Endothelial cell of umbilical vein (primary cell): ENCODE measurements around the gene SERPINA5. TPM values are rescaled to one million over a fixed set of nuclear protein-coding genes. Genes with fewer than 3 reads are reported as not detected.

Source experiments
- BruUV-seq: library from RNA; stranded (reverse); fragments of 400-500 nt; replicated peaks from 2 replicates; lab custom pipeline; 2021; lab: Mats Ljungman, UMichigan
- CTCF ChIA-PET: fragments of 300-600, 350-600 bp; sonication (Branson Sonifier 250); formaldehyde crosslinking; loops from one replicate; lab custom pipeline; 2021; ENCODE audit warnings: antibody characterized with exemption, inconsistent platforms; lab: Charles Lee
- POLR2A ChIA-PET: fragments of 300-600, 350-600 bp; sonication (Branson Sonifier 250); formaldehyde crosslinking; loops from one replicate; lab custom pipeline; 2021; ENCODE audit warnings: antibody characterized with exemption, inconsistent platforms; lab: Charles Lee
- DNase-seq: peaks from one replicate; pipeline ENCODE4 v3.0.0-alpha.2; 2011; ENCODE audit warnings: low read depth, low spot score
- FAIRE-seq: peaks from 2 replicates; lab custom pipeline; 2011; peaks lifted over from hg19 to GRCh38; lab: Jason Lieb, UNC
- H2AFZ ChIP-seq: 2 replicates; pipeline ENCODE4 v1.6.0; 2012; ENCODE audit warnings: low read depth, low read length, control low read depth, inconsistent platforms
- H3K27ac ChIP-seq: 2 replicates; pipeline ENCODE4 v1.5.1; 2011; ENCODE audit warnings: low read depth, mild to moderate bottlenecking, control low read depth, low read length, moderate library complexity; ENCODE audit not compliant: insufficient read depth
- H3K27me3 ChIP-seq, 2 experiments: 2 replicates each; pipeline versions ENCODE4 v1.6.0 to v1.6.1; 2011; ENCODE audit warnings: low read length in 2 of 2, mixed read lengths in 1 of 2; ENCODE audit not compliant: control insufficient read depth in 2 of 2, insufficient read depth in 2 of 2
- H3K36me3 ChIP-seq, 2 experiments: 2 replicates in 1 of 2; 3 replicates in 1 of 2; pipeline ENCODE4 v1.5.1; 2011; ENCODE audit warnings: low read length in 2 of 2, mild to moderate bottlenecking in 1 of 2, moderate library complexity in 1 of 2; ENCODE audit not compliant: control insufficient read depth in 2 of 2, insufficient read depth in 2 of 2; ENCODE audit errors: extremely low read depth in 1 of 2
- H3K4me1 ChIP-seq: 3 replicates; pipeline ENCODE4 v1.5.1; 2011; ENCODE audit warnings: mild to moderate bottlenecking, low read length; ENCODE audit not compliant: control insufficient read depth, insufficient read depth; ENCODE audit errors: extremely low read depth
- H3K4me2 ChIP-seq: 2 replicates; pipeline ENCODE4 v1.6.1; 2011; ENCODE audit warnings: low read length, control low read depth, mixed read lengths; ENCODE audit not compliant: insufficient read depth
- H3K4me3 ChIP-seq, 3 experiments: fragments of 200-600 bp in 1 of 3; sonication (generic), shearing (Covaris generic) in 1 of 3; replicated peaks in 1 of 3; 2 replicates each; pipeline ENCODE4 v1.5.1; 2011 to 2016; ENCODE audit warnings: control low read depth in 3 of 3, low read length in 3 of 3, mild to moderate bottlenecking in 2 of 3, inconsistent platforms in 1 of 3, low read depth in 1 of 3, moderate library complexity in 1 of 3; ENCODE audit not compliant: insufficient read depth in 1 of 3
- H3K79me2 ChIP-seq: 2 replicates; pipeline ENCODE4 v1.6.0; 2012; ENCODE audit warnings: low read length, inconsistent platforms; ENCODE audit not compliant: control insufficient read depth, insufficient read depth
- H3K9ac ChIP-seq: replicated peaks from 2 replicates; pipeline ENCODE3; 2011; ENCODE audit warnings: low read length, control low read depth; ENCODE audit not compliant: insufficient read depth; ENCODE audit errors: extremely low read depth
- H3K9me1 ChIP-seq: replicated peaks from 3 replicates; pipeline ENCODE4 v1.6.0; 2011; ENCODE audit warnings: mild to moderate bottlenecking, low read length; ENCODE audit not compliant: control insufficient read depth, insufficient read depth; ENCODE audit errors: extremely low read depth
- H3K9me3 ChIP-seq: replicated peaks from 2 replicates; pipeline ENCODE4 v1.5.1; 2012; ENCODE audit warnings: low read length, inconsistent platforms; ENCODE audit not compliant: control insufficient read depth, insufficient read depth
- H4K20me1 ChIP-seq: replicated peaks from 2 replicates; pipeline ENCODE3; 2011; ENCODE audit warnings: mild to moderate bottlenecking, low read length; ENCODE audit not compliant: control insufficient read depth, insufficient read depth; ENCODE audit errors: extremely low read depth
- CTCF ChIP-seq, 2 donors: IDR thresholded peaks; 1 replicate in 1 of 2; 2 replicates in 1 of 2; pipeline ENCODE4 v1.5.1; 2011; ENCODE audit warnings: low read length in 2 of 2, mild to moderate bottlenecking in 2 of 2, moderate library complexity in 2 of 2, control low read depth in 1 of 2, inconsistent platforms in 1 of 2, low read depth in 1 of 2; ENCODE audit not compliant: insufficient read depth in 1 of 2; ENCODE audit errors: extremely low read depth in 1 of 2
- FOS ChIP-seq: IDR thresholded peaks from 2 replicates; pipeline ENCODE4 v1.6.1; 2011; ENCODE audit warnings: mild to moderate bottlenecking, low read length, moderate library complexity, borderline replicate concordance; ENCODE audit not compliant: insufficient read depth
- GATA2 ChIP-seq: IDR thresholded peaks from 2 replicates; pipeline ENCODE4 v1.7.0; 2011; ENCODE audit warnings: low read depth, mild to moderate bottlenecking, moderate library complexity, mixed read lengths, low read length; ENCODE audit not compliant: insufficient read length, insufficient read depth
- MAX ChIP-seq: IDR thresholded peaks from 2 replicates; pipeline ENCODE4 v1.6.1; 2011; ENCODE audit not compliant: insufficient read depth, insufficient read length
- MYC ChIP-seq: IDR thresholded peaks from one replicate; pipeline ENCODE4 v1.6.1; 2011; ENCODE audit warnings: mild to moderate bottlenecking, low read depth, low read length
- POLR2A ChIP-seq: IDR thresholded peaks from 2 replicates; pipeline ENCODE4 v1.6.1; 2012; ENCODE audit warnings: low read depth, mild to moderate bottlenecking, control low read depth, low read length
- POLR2AphosphoS5 ChIP-seq: IDR thresholded peaks from 2 replicates; pipeline ENCODE4 v1.6.1; 2012; ENCODE audit warnings: low read depth, mild to moderate bottlenecking, control low read depth, low read length, moderate library complexity; ENCODE audit not compliant: insufficient read depth
- dilution Hi-C: fragments of 300-500 bp; cut with MboI; formaldehyde crosslinking; loops from one replicate; pipeline ENCODE4 v1.15.0; 2019; ENCODE audit warnings: low sequenced_read_pairs; ENCODE audit not compliant: extremely low pct_ligation_motif_present
- intact Hi-C: fragments of 100-400 bp; cut with micrococcal nuclease; formaldehyde crosslinking; loops from one replicate; pipeline ENCODE4 v1.10.0; 2022
- polyA plus RNA-seq, 4 experiments: library from polyadenylated mRNA; depleted of rRNA in 3 of 4; stranded (reverse) in 3 of 4; unstranded in 1 of 4; fragments of >200 nt; gene quantifications; 2 replicates each; pipeline versions ENCODE4 v1.2.1 to v1.2.3, GENCODE V29; 2011 to 2012; ENCODE audit warnings: missing spikeins in 1 of 4
- total RNA-seq: library from RNA; stranded (reverse); gene quantifications from 2 replicates; pipeline ENCODE4 v1.2.3, GENCODE V29; 2021

SERPINA5 gene
- total and polyA plus RNA-seq, 2 donors (not counting 3 experiments of a cell fraction or from before 2014, with no cell fraction given): 0.12 TPM; not detected in 1

GRCh38 chr14:94570002-94570400 is 11.2 kb upstream of the SERPINA5 start:
- CTCF ChIA-PET: no interaction called here
- POLR2A ChIA-PET: no interaction called here
- no peak overlapping the region for H3K27ac ChIP-seq
- no peaks in the 10 kb centered on the region for H4K20me1 ChIP-seq
- H3K4me3 ChIP-seq: no peak overlapping the region
- no peak for TF ChIP-seq POLR2AphosphoS5
- TF ChIP-seq FOS: no peak
- TF ChIP-seq MAX: no peak
- TF ChIP-seq POLR2A: no peak
- TF ChIP-seq CTCF (IDR thresholded peaks at IDR 0.05; ENCODE audit: extremely low read depth in 1 of 2, insufficient read depth in 1 of 2, low read depth in 1 of 2, low read length in 2 of 2): no peak
- no peak for TF ChIP-seq GATA2
- dilution Hi-C loops: no loop called here
- H2AFZ ChIP-seq: no peak overlapping the region
- H3K4me2 ChIP-seq: no peak overlapping the region
- BruUV-seq: no TSS peak
- H3K9me1 ChIP-seq: no peaks in the 10 kb centered on the region
- H3K79me2 ChIP-seq: no peaks in the 10 kb centered on the region
- DNase-seq (no peak), FAIRE-seq (no peak)
- H3K9ac ChIP-seq: no peak overlapping the region
- H3K27me3 ChIP-seq: no peaks in the 10 kb centered on the region
- no peaks in the 10 kb centered on the region for H3K9me3 ChIP-seq
- H3K36me3 ChIP-seq: no peaks in the 10 kb centered on the region
- no peaks in the 10 kb centered on the region for H3K4me1 ChIP-seq
- intact Hi-C loops: no loop called here

GRCh38 chr14:94570440-94570839 is 10.8 kb upstream of the SERPINA5 start:
- Histone ChIP-seq H3K9me3 (no peaks in the 10 kb centered on the region), H3K4me1 (no peaks in the 10 kb centered on the region), H3K79me2 (no peaks in the 10 kb centered on the region), H2AFZ (no peak overlapping the region), H3K4me2 (no peak overlapping the region), H3K9ac (no peak overlapping the region), H3K9me1 (no peaks in the 10 kb centered on the region), H3K27ac (no peak overlapping the region), H3K36me3 (no peaks in the 10 kb centered on the region), H4K20me1 (no peaks in the 10 kb centered on the region), H3K4me3 (no peak overlapping the region), H3K27me3 (no peaks in the 10 kb centered on the region)
- intact Hi-C loops: no loop called here
- no TSS peak for BruUV-seq
- TF ChIP-seq CTCF (IDR thresholded peaks at IDR 0.05; ENCODE audit: extremely low read depth in 1 of 2, insufficient read depth in 1 of 2, low read depth in 1 of 2, low read length in 2 of 2): no peak
- no peak for TF ChIP-seq POLR2A
- no peak for TF ChIP-seq MYC
- DNase-seq (no peak), FAIRE-seq (no peak)
- dilution Hi-C loops: no loop called here
- CTCF ChIA-PET: no interaction called here
- POLR2A ChIA-PET: no interaction called here
